Skeletal muscle satellite cell (primary cell): ENCODE results near the gene HDAC8. TPM values are rescaled to one million over a fixed set of nuclear protein-coding genes. Genes with fewer than 3 reads are reported as not detected.
"Not testable (repeated sequence)": the region's sequence is repeated elsewhere in the genome, so short reads cannot be mapped to it uniquely, and the experiment has no call there.

ENCODE experiments used
- H3K27me3 ChIP-seq: 2 replicates; pipeline ENCODE4 v1.7.0; 2013; ENCODE audit warnings: low read length; ENCODE audit not compliant: control insufficient read depth, insufficient read depth
- H3K36me3 ChIP-seq: 2 replicates; pipeline ENCODE4 v1.7.0; 2013; ENCODE audit warnings: mild to moderate bottlenecking, control low read depth, low read length; ENCODE audit not compliant: insufficient read depth
- H3K4me1 ChIP-seq: 2 replicates; pipeline ENCODE4 v1.7.0; 2013; ENCODE audit warnings: low read length; ENCODE audit not compliant: control insufficient read depth, insufficient read depth
- H3K4me2 ChIP-seq: 2 replicates; pipeline ENCODE4 v1.7.0; 2013; ENCODE audit warnings: mild to moderate bottlenecking, low read length
- H3K4me3 ChIP-seq: 2 replicates; pipeline ENCODE4 v1.7.0; 2013; ENCODE audit warnings: low read length
- H3K9ac ChIP-seq: 2 replicates; pipeline ENCODE4 v1.7.0; 2013; ENCODE audit warnings: mild to moderate bottlenecking, low read depth, low read length, moderate library complexity
- H3K9me3 ChIP-seq: replicated peaks from 2 replicates; pipeline ENCODE4 v1.7.0; 2013; ENCODE audit warnings: mild to moderate bottlenecking, control low read depth, low read length
- total RNA-seq: library from RNA; depleted of rRNA; stranded (reverse); fragments of >200 nt; gene quantifications from 2 replicates; pipeline ENCODE4 v1.2.3, GENCODE V29; 2012; rRNA removed

Gene HDAC8
- total RNA-seq: 19.4 and 24.6 TPM in 2 replicates

GRCh38 chrX:72572248-72573157 is at the start of gene HDAC8:
Gene HDAC8, minus strand, starts transcription at chrX:72572843. Its CDS starts 82 bp downstream, at chrX:72572761.
- peaks cover 8% of the 10 kb centered on the region for H3K36me3 ChIP-seq
- H3K9me3 ChIP-seq: no peaks in the 10 kb centered on the region
- H3K27me3 ChIP-seq: peaks cover 10% of the 10 kb centered on the region
- H3K9ac ChIP-seq: peak within 1 kb of the TSS; percentile 90
- peak within 1 kb of the TSS; percentile 76 for H3K4me2 ChIP-seq
- peaks cover 21% of the 10 kb centered on the region for H3K4me1 ChIP-seq
- H3K4me3 ChIP-seq: peak within 1 kb of the TSS; percentile 79

GRCh38 chrX:72621625-72622485 is 49.2 kb upstream of the HDAC8 start:
- peaks cover 40% of the 10 kb centered on the region for H3K4me1 ChIP-seq
- peak overlapping the region; percentile 72 for H3K9ac ChIP-seq
- no peaks in the 10 kb centered on the region for H3K27me3 ChIP-seq
- no peak overlapping the region for H3K4me3 ChIP-seq
- no peaks in the 10 kb centered on the region for H3K36me3 ChIP-seq
- H3K4me2 ChIP-seq: peak overlapping the region; percentile 72
- H3K9me3 ChIP-seq: no peaks in the 10 kb centered on the region

- peaks cover 40% of the 10 kb centered on the region for H3K4me1 ChIP-seq
- H3K4me2 ChIP-seq: peak overlapping the region; percentile 72
- peak overlapping the region; percentile 72 for H3K9ac ChIP-seq
- H3K36me3 ChIP-seq: no peaks in the 10 kb centered on the region
- no peaks in the 10 kb centered on the region for H3K9me3 ChIP-seq
- peak overlapping the region; percentile 20 for H3K4me3 ChIP-seq
- no peaks in the 10 kb centered on the region for H3K27me3 ChIP-seq
Observed at GRCh38 chrX:72621163-72621562, 48.5 kb upstream of the HDAC8 start.

- Histone ChIP-seq H3K4me1 (peaks cover 40% of the 10 kb centered on the region), H3K4me3 (peak overlapping the region; percentile 20), H3K4me2 (peak overlapping the region; percentile 72), H3K27me3 (no peaks in the 10 kb centered on the region), H3K9ac (peak overlapping the region; percentile 72), H3K9me3 (no peaks in the 10 kb centered on the region), H3K36me3 (no peaks in the 10 kb centered on the region)
Observed at GRCh38 chrX:72620550-72621145, 48.0 kb upstream of the HDAC8 start.

- peaks cover 6% of the 10 kb centered on the region for H3K36me3 ChIP-seq
- peaks cover 13% of the 10 kb centered on the region for H3K27me3 ChIP-seq
- H3K4me3 ChIP-seq: no peak overlapping the region
- no peak overlapping the region for H3K9ac ChIP-seq
- no peaks in the 10 kb centered on the region for H3K4me1 ChIP-seq
- H3K4me2 ChIP-seq: no peak overlapping the region
- no peaks in the 10 kb centered on the region for H3K9me3 ChIP-seq
Observed at GRCh38 chrX:72609313-72609712, 36.7 kb upstream of the HDAC8 start.

- Histone ChIP-seq H3K9me3 (no peaks in the 10 kb centered on the region), H3K4me3 (no peak overlapping the region), H3K9ac (no peak overlapping the region), H3K4me2 (no peak overlapping the region), H3K4me1 (no peaks in the 10 kb centered on the region), H3K27me3 (peaks cover 13% of the 10 kb centered on the region), H3K36me3 (peaks cover 6% of the 10 kb centered on the region)
Observed at GRCh38 chrX:72604705-72605104, 32.1 kb upstream of the HDAC8 start.

GRCh38 chrX:72604112-72604511 is 31.5 kb upstream of the HDAC8 start:
- Histone ChIP-seq H3K27me3 (peaks cover 12% of the 10 kb centered on the region), H3K9ac (no peak overlapping the region), H3K9me3 (no peaks in the 10 kb centered on the region), H3K4me1 (no peaks in the 10 kb centered on the region), H3K4me2 (no peak overlapping the region), H3K36me3 (peaks cover 3% of the 10 kb centered on the region), H3K4me3 (no peak overlapping the region)

- H3K9me3 ChIP-seq, H3K9ac ChIP-seq, H3K27me3 ChIP-seq, H3K4me1 ChIP-seq, H3K4me3 ChIP-seq, H3K36me3 ChIP-seq, H3K4me2 ChIP-seq: not testable (repeated sequence)
Observed at GRCh38 chrX:72591038-72591437, 18.4 kb upstream of the HDAC8 start.

- H3K9me3 ChIP-seq: no peaks in the 10 kb centered on the region
- H3K27me3 ChIP-seq: peaks cover 14% of the 10 kb centered on the region
Observed at GRCh38 chrX:72584163-72584562, 11.5 kb upstream of the HDAC8 start.

GRCh38 chrX:72576141-72576894 is 3.7 kb upstream of the HDAC8 start:
- H3K9me3 ChIP-seq: no peaks in the 10 kb centered on the region
- peaks cover 15% of the 10 kb centered on the region for H3K27me3 ChIP-seq
- H3K4me3 ChIP-seq: no peak overlapping the region
- no peak overlapping the region for H3K9ac ChIP-seq
- H3K4me1 ChIP-seq: peaks cover 3% of the 10 kb centered on the region
- H3K4me2 ChIP-seq: no peak overlapping the region
- no peaks in the 10 kb centered on the region for H3K36me3 ChIP-seq

More at GRCh38 chrX:72584163-72584562, 11.5 kb upstream of the HDAC8 start:
- no peak overlapping the region for H3K9ac ChIP-seq
- H3K4me2 ChIP-seq: no peak overlapping the region
- no peaks in the 10 kb centered on the region for H3K4me1 ChIP-seq
- no peak overlapping the region for H3K4me3 ChIP-seq
- no peaks in the 10 kb centered on the region for H3K36me3 ChIP-seq
